SU-DHL-6 (cell line): ENCODE results near the gene SLC16A7.

Source experiments
- H2AFZ ChIP-seq: fragments of 200-600 bp; sonication (generic); 2 replicates; pipeline ENCODE4 v1.6.1; 2014; ENCODE audit warnings: low read depth, mild to moderate bottlenecking, moderate library complexity, mixed read lengths, antibody characterized with exemption, low read length; ENCODE audit not compliant: severe bottlenecking
- H3F3A ChIP-seq: fragments of 200-600 bp; shearing (Covaris generic); 2 replicates; pipeline ENCODE4 v1.6.0; 2016; ENCODE audit warnings: antibody characterized with exemption, mild to moderate bottlenecking; ENCODE audit not compliant: insufficient read depth
- H3K27ac ChIP-seq: fragments of 200-600 bp; sonication (generic); 2 replicates; pipeline ENCODE4 v1.5.1; 2016; ENCODE audit warnings: low read depth, mild to moderate bottlenecking, low read length, moderate library complexity, mixed read lengths
- H3K27me3 ChIP-seq: fragments of 200-600 bp; sonication (generic), shearing (Covaris generic); 2 replicates; pipeline ENCODE4 v1.6.0; 2014; ENCODE audit warnings: mild to moderate bottlenecking, low read length
- H3K36me3 ChIP-seq: fragments of 200-600 bp; sonication (generic); 2 replicates; pipeline ENCODE4 v1.6.1; 2014; ENCODE audit warnings: mild to moderate bottlenecking, low read length, mixed read lengths
- H3K4me2 ChIP-seq: fragments of 300-600, 200-600 bp; shearing (Covaris generic), sonication (generic); 2 replicates; pipeline ENCODE4 v1.6.0; 2014; ENCODE audit warnings: low read length, low read depth, mild to moderate bottlenecking; ENCODE audit not compliant: poor library complexity, severe bottlenecking
- H3K4me3 ChIP-seq: fragments of 200-600 bp; sonication (generic); 2 replicates; pipeline ENCODE4 v1.5.1; 2014; ENCODE audit warnings: antibody characterized with exemption, low read length, mild to moderate bottlenecking, mixed read lengths; ENCODE audit not compliant: insufficient read depth, poor library complexity, severe bottlenecking
- H3K79me2 ChIP-seq: fragments of 200-600 bp; sonication (generic); 2 replicates; pipeline ENCODE4 v1.6.1; 2014; ENCODE audit warnings: mild to moderate bottlenecking, low read length, moderate library complexity; ENCODE audit not compliant: insufficient read depth
- H3K9ac ChIP-seq: fragments of 200-600 bp; sonication (generic); 2 replicates; pipeline ENCODE4 v1.7.0; 2014; ENCODE audit warnings: mild to moderate bottlenecking, low read length
- H3K9me2 ChIP-seq: fragments of 200-600 bp; sonication (generic); replicated peaks from 2 replicates; pipeline ENCODE4 v1.6.1; 2014; ENCODE audit warnings: low read length; ENCODE audit not compliant: insufficient read depth
- H3K9me3 ChIP-seq: fragments of 200-600 bp; sonication (generic); 2 replicates; pipeline ENCODE4 v1.6.1; 2014; ENCODE audit warnings: low read length, mixed read lengths; ENCODE audit not compliant: insufficient read depth
- H4K20me1 ChIP-seq: fragments of 200-600 bp; sonication (generic); 2 replicates; pipeline ENCODE4 v1.6.1; 2014; ENCODE audit warnings: low read depth, mild to moderate bottlenecking, antibody characterized with exemption, low read length, moderate library complexity, mixed read lengths
- CTCF ChIP-seq: fragments of 200-600 bp; sonication (generic); IDR thresholded peaks from one replicate; pipeline ENCODE4 v1.5.1; 2017; ENCODE audit warnings: antibody characterized with exemption, mild to moderate bottlenecking, low read length, moderate library complexity; ENCODE audit not compliant: insufficient read depth, poor library complexity, severe bottlenecking
- EZH2phosphoT487 ChIP-seq: fragments of 200-600 bp; sonication (generic), shearing (Covaris generic); conservative IDR thresholded peaks from 2 replicates; pipeline ENCODE4 v1.6.1; 2018; ENCODE audit warnings: mild to moderate bottlenecking, antibody characterized with exemption, low read length, moderate library complexity, mixed read lengths

The SLC16A7 gene

GRCh38 chr12:59812716-59813115 lies 216.9 kb downstream of the SLC16A7 start:
- Histone ChIP-seq H3K9me2 (no peaks in the 10 kb centered on the region), H4K20me1 (no peaks in the 10 kb centered on the region), H2AFZ (no peak overlapping the region), H3K79me2 (no peaks in the 10 kb centered on the region), H3F3A (no peaks in the 10 kb centered on the region), H3K4me2 (no peak overlapping the region), H3K36me3 (no peaks in the 10 kb centered on the region), H3K27ac (no peak overlapping the region), H3K4me3 (no peak overlapping the region), H3K27me3 (no peaks in the 10 kb centered on the region), H3K9me3 (no peaks in the 10 kb centered on the region), H3K9ac (no peak overlapping the region)
- TF ChIP-seq EZH2phosphoT487 (no peak), CTCF (no peak)

- H3K27me3 ChIP-seq, result no peaks in the 10 kb centered on the region
- no peak overlapping the region for H3K9ac ChIP-seq
- no peaks in the 10 kb centered on the region for H3K9me2 ChIP-seq
- no peaks in the 10 kb centered on the region for H4K20me1 ChIP-seq
- H2AFZ ChIP-seq, result no peak overlapping the region
- H3K9me3 ChIP-seq, result no peaks in the 10 kb centered on the region
- no peak overlapping the region for H3K27ac ChIP-seq
- H3F3A ChIP-seq, result no peaks in the 10 kb centered on the region
- no peaks in the 10 kb centered on the region for H3K79me2 ChIP-seq
- H3K36me3 ChIP-seq, result no peaks in the 10 kb centered on the region
- no peak for TF ChIP-seq CTCF
- TF ChIP-seq EZH2phosphoT487, result no peak
- H3K4me3 ChIP-seq, result no peak overlapping the region
- H3K4me2 ChIP-seq, result no peak overlapping the region
Measured at GRCh38 chr12:59820594-59821011, 224.8 kb downstream of the SLC16A7 start.

- no peak for TF ChIP-seq CTCF
- TF ChIP-seq EZH2phosphoT487, result no peak
- no peaks in the 10 kb centered on the region for H3K36me3 ChIP-seq
- no peak overlapping the region for H3K4me3 ChIP-seq
- H3K9me2 ChIP-seq, result no peaks in the 10 kb centered on the region
- H3K4me2 ChIP-seq, result no peak overlapping the region
- H3K27ac ChIP-seq, result no peak overlapping the region
- H3K79me2 ChIP-seq, result no peaks in the 10 kb centered on the region
- H3K9ac ChIP-seq, result no peak overlapping the region
- H3F3A ChIP-seq, result no peaks in the 10 kb centered on the region
- no peak overlapping the region for H2AFZ ChIP-seq
- H3K9me3 ChIP-seq, result no peaks in the 10 kb centered on the region
- H4K20me1 ChIP-seq, result no peaks in the 10 kb centered on the region
- no peaks in the 10 kb centered on the region for H3K27me3 ChIP-seq
Measured at GRCh38 chr12:59823567-59823966, 227.7 kb downstream of the SLC16A7 start.

GRCh38 chr12:59827767-59828166 lies 231.9 kb downstream of the SLC16A7 start:
- H3K9me2 ChIP-seq, result no peaks in the 10 kb centered on the region
- H3K79me2 ChIP-seq, result no peaks in the 10 kb centered on the region
- H3K4me2 ChIP-seq, result no peak overlapping the region
- H3K9me3 ChIP-seq, result no peaks in the 10 kb centered on the region
- H3F3A ChIP-seq, result no peaks in the 10 kb centered on the region
- no peak overlapping the region for H3K27ac ChIP-seq
- H3K27me3 ChIP-seq, result no peaks in the 10 kb centered on the region
- no peak overlapping the region for H2AFZ ChIP-seq
- no peak overlapping the region for H3K9ac ChIP-seq
- H3K36me3 ChIP-seq, result no peaks in the 10 kb centered on the region
- H3K4me3 ChIP-seq, result no peak overlapping the region
- H4K20me1 ChIP-seq, result no peaks in the 10 kb centered on the region
- no peak for TF ChIP-seq EZH2phosphoT487
- TF ChIP-seq CTCF, result no peak
